IMR-90 (cell line): ENCODE measurements around the gene TMEM126B. TPM values are rescaled to one million over a fixed set of nuclear protein-coding genes. Genes with fewer than 3 reads are reported as not detected.

Experiments used
- ATAC-seq: fragments of 200-7000 bp; cut with Tn5 transposase; 2 replicates; pipeline ENCODE4 v1.9.1; 2020; ENCODE audit warnings: low read depth, mild to moderate bottlenecking, moderate library complexity
- BruUV-seq: library from RNA; stranded (reverse); fragments of 400-500 nt; replicated peaks from 2 replicates; lab custom pipeline; 2021; lab: Mats Ljungman, UMichigan
- CTCF ChIA-PET: fragments of 300-600 bp; formaldehyde crosslinking; extraction: SDS; loops from one replicate; lab custom pipeline; 2021; ENCODE audit warnings: antibody characterized with exemption; lab: Yijun Ruan, JAX
- POLR2A ChIA-PET: fragments of 300-600 bp; sonication (Branson Sonifier 250); formaldehyde crosslinking; loops from one replicate; lab custom pipeline; 2022; ENCODE audit warnings: antibody characterized with exemption; ENCODE audit not compliant: unreplicated experiment; lab: Charles Lee
- DNase-seq: peaks from one replicate; pipeline ENCODE4 v3.0.0; 2013
- H2AFZ ChIP-seq: replicated peaks from 2 replicates; pipeline ENCODE3; 2013; ENCODE audit warnings: low read length, mild to moderate bottlenecking; ENCODE audit not compliant: poor library complexity
- H2AK5ac ChIP-seq: 2 replicates; pipeline ENCODE4 v1.6.1; 2013; ENCODE audit warnings: low read depth, low read length, inconsistent platforms
- H2AK9ac ChIP-seq: replicated peaks from 2 replicates; pipeline ENCODE3; 2013; ENCODE audit warnings: mild to moderate bottlenecking, low read depth, low read length, moderate library complexity; ENCODE audit not compliant: poor library complexity
- H2BK120ac ChIP-seq: 2 replicates; pipeline ENCODE4 v1.6.1; 2013; ENCODE audit warnings: low read depth, low read length, inconsistent platforms
- H2BK15ac ChIP-seq: 3 replicates; pipeline ENCODE4 v1.6.1; 2013; ENCODE audit warnings: low read depth, low read length, inconsistent platforms
- H2BK20ac ChIP-seq: 2 replicates; pipeline ENCODE4 v1.6.1; 2013; ENCODE audit warnings: low read depth, mild to moderate bottlenecking, inconsistent platforms, low read length, moderate library complexity
- H2BK5ac ChIP-seq: 2 replicates; pipeline ENCODE4 v1.6.1; 2013; ENCODE audit warnings: mild to moderate bottlenecking, low read depth, low read length, inconsistent platforms; ENCODE audit not compliant: poor library complexity, severe bottlenecking
- H3K14ac ChIP-seq: replicated peaks from 2 replicates; pipeline ENCODE4 v1.6.1; 2013; ENCODE audit warnings: low read depth, low read length, inconsistent platforms
- H3K18ac ChIP-seq: 2 replicates; pipeline ENCODE4 v1.6.1; 2013; ENCODE audit warnings: low read depth, low read length, control low read depth
- H3K23ac ChIP-seq: 2 replicates; pipeline ENCODE4 v1.6.1; 2013; ENCODE audit warnings: low read depth, low read length, inconsistent platforms
- H3K27ac ChIP-seq: 2 replicates; pipeline ENCODE4 v1.5.1; 2013; ENCODE audit warnings: mild to moderate bottlenecking, control low read depth, low read length; ENCODE audit not compliant: insufficient read depth
- H3K27me3 ChIP-seq: 2 replicates; pipeline ENCODE4 v1.6.1; 2013; ENCODE audit warnings: low read length; ENCODE audit not compliant: control insufficient read depth, insufficient read depth
- H3K36me3 ChIP-seq: 2 replicates; pipeline ENCODE4 v1.6.1; 2013; ENCODE audit warnings: low read length, mixed read lengths; ENCODE audit not compliant: control insufficient read depth, insufficient read depth
- H3K4ac ChIP-seq: 2 replicates; pipeline ENCODE4 v1.6.1; 2013; ENCODE audit warnings: low read depth, low read length, inconsistent platforms
- H3K4me1 ChIP-seq: 2 replicates; pipeline ENCODE4 v1.6.1; 2013; ENCODE audit warnings: low read length, mixed read lengths; ENCODE audit not compliant: control insufficient read depth, insufficient read depth
- H3K4me2 ChIP-seq: 2 replicates; pipeline ENCODE4 v1.6.1; 2013; ENCODE audit warnings: low read depth, mild to moderate bottlenecking, control low read depth, low read length, moderate library complexity
- H3K4me3 ChIP-seq: 2 replicates; pipeline ENCODE4 v1.5.1; 2013; ENCODE audit warnings: low read depth, mild to moderate bottlenecking, control low read depth, low read length, moderate library complexity; ENCODE audit not compliant: insufficient read depth
- H3K56ac ChIP-seq: 2 replicates; pipeline ENCODE4 v1.6.1; 2013; ENCODE audit warnings: low read length, inconsistent platforms; ENCODE audit not compliant: insufficient read depth; ENCODE audit errors: extremely low read depth
- H3K79me1 ChIP-seq, 2 experiments: 2 replicates each; pipeline ENCODE4 v1.6.1; 2013; ENCODE audit warnings: low read length in 2 of 2, inconsistent platforms in 1 of 2, low read depth in 1 of 2
- H3K9ac ChIP-seq: 2 replicates; pipeline ENCODE4 v1.6.1; 2013; ENCODE audit warnings: low read depth, low read length, control low read depth
- H3K9me1 ChIP-seq: 2 replicates; pipeline ENCODE4 v1.6.1; 2013; ENCODE audit warnings: low read length, inconsistent platforms; ENCODE audit not compliant: insufficient read depth
- H3K9me3 ChIP-seq: 2 replicates; pipeline ENCODE4 v1.6.1; 2013; ENCODE audit warnings: low read length; ENCODE audit not compliant: control insufficient read depth, insufficient read depth
- H4K20me1 ChIP-seq: 2 replicates; pipeline ENCODE4 v1.6.1; 2013; ENCODE audit warnings: low read length, inconsistent platforms; ENCODE audit not compliant: insufficient read depth
- H4K5ac ChIP-seq: 2 replicates; pipeline ENCODE4 v1.6.1; 2013; ENCODE audit warnings: mild to moderate bottlenecking, low read depth, low read length, control low read depth
- H4K8ac ChIP-seq, 2 experiments: 2 replicates each; pipeline ENCODE4 v1.6.1; 2013; ENCODE audit warnings: low read depth in 2 of 2, low read length in 2 of 2, control low read depth in 1 of 2, inconsistent platforms in 1 of 2
- H4K91ac ChIP-seq: 2 replicates; pipeline ENCODE4 v1.6.1; 2013; ENCODE audit warnings: low read depth, low read length, inconsistent platforms; ENCODE audit not compliant: insufficient read depth
- FOS ChIP-seq: fragments of 150-350 bp; IDR thresholded peaks from 2 replicates; pipeline ENCODE4 v1.6.1; 2016; ENCODE audit warnings: low read depth, low read length
- MAZ ChIP-seq: IDR thresholded peaks from 2 replicates; pipeline ENCODE4 v1.6.1; 2012; ENCODE audit warnings: low read depth, mild to moderate bottlenecking, low read length, improper control_type of control experiment, moderate library complexity, borderline replicate concordance
- WGBS, 2 experiments: methylation state at CpG; one replicate each; pipeline versions ENCODE4 v1.1.5 to v1.1.7; 2013; ENCODE audit warnings: missing lambda C conversion rate in 2 of 2; ENCODE audit not compliant: insufficient read length in 1 of 2; ENCODE audit errors: extremely low coverage in 2 of 2; 5-methylcytosine and 5-hydroxymethylcytosine counted together
- dilution Hi-C: fragments of 300-500 bp; cut with HindIII; formaldehyde crosslinking; loops from one replicate; pipeline ENCODE4 v1.14.3; 2018; ENCODE audit warnings: low sequenced_read_pairs; ENCODE audit not compliant: unreplicated experiment
- in situ Hi-C: fragments of 300-500 bp; cut with MboI; formaldehyde crosslinking; loops from 3 replicates; pipeline ENCODE4 v1.14.3; 2019; ENCODE audit warnings: low sequenced_read_pairs, inconsistent platforms, mixed read lengths
- intact Hi-C: fragments of 100-400 bp; cut with micrococcal nuclease; formaldehyde crosslinking; loops from 2 replicates; pipeline ENCODE4 v1.10.0; 2022
- polyA plus RNA-seq, 3 experiments: library from polyadenylated mRNA; depleted of rRNA; stranded (reverse); fragments of >200 nt; gene quantifications; 2 replicates each; pipeline ENCODE4 v1.2.3, GENCODE V29; 2012; ENCODE audit warnings: low replicate concordance in 1 of 3
- total RNA-seq: library from RNA; depleted of rRNA; stranded (reverse); fragments of >200 nt; gene quantifications from 2 replicates; pipeline ENCODE4 v1.2.3, GENCODE V29; 2012

TMEM126B gene
- total and polyA plus RNA-seq, 2 of the 4 experiments (the other 2 are of a cell fraction) = 44.6 to 56.8 TPM

GRCh38 chr11:85673393-85673792 lies 45.0 kb downstream of the TMEM126B start:
- CTCF ChIA-PET = no interaction called here
- no peak overlapping the region for H3K4me3 ChIP-seq
- H2BK20ac ChIP-seq = no peak overlapping the region
- H3K18ac ChIP-seq = no peak overlapping the region
- no peak overlapping the region for H4K8ac ChIP-seq
- no peaks in the 10 kb centered on the region for H3K27me3 ChIP-seq
- TF ChIP-seq MAZ (no peak), FOS (0 out of 2 replicates have a peak, but pooled peaks have one; percentile 8)
- no peak overlapping the region for H3K9ac ChIP-seq
- H3K56ac ChIP-seq = no peak overlapping the region
- no peak overlapping the region for H2BK120ac ChIP-seq
- ATAC-seq = no peak
- H4K20me1 ChIP-seq = no peaks in the 10 kb centered on the region
- H2BK5ac ChIP-seq = no peak overlapping the region
- intact Hi-C loops = no loop called here
- no peak overlapping the region for H2AFZ ChIP-seq
- H2AK5ac ChIP-seq = no peak overlapping the region
- dilution Hi-C loops = no loop called here
- H4K91ac ChIP-seq = no peak overlapping the region
- no peaks in the 10 kb centered on the region for H3K4me1 ChIP-seq
- no peaks in the 10 kb centered on the region for H3K36me3 ChIP-seq
- no peak overlapping the region for H4K5ac ChIP-seq
- no peak overlapping the region for H2AK9ac ChIP-seq
- no peak overlapping the region for H3K4ac ChIP-seq
- H3K27ac ChIP-seq = no peak overlapping the region
- no TSS peak for BruUV-seq
- peak; percentile 23 for DNase-seq
- H3K9me1 ChIP-seq = no peaks in the 10 kb centered on the region
- no peak overlapping the region for H3K23ac ChIP-seq
- no peak overlapping the region for H2BK15ac ChIP-seq
- no peak overlapping the region for H3K14ac ChIP-seq
- no peaks in the 10 kb centered on the region for H3K9me3 ChIP-seq
- in situ Hi-C loops = no loop called here
- POLR2A ChIA-PET = no interaction called here
- no peaks in the 10 kb centered on the region for H3K79me1 ChIP-seq
- no peak overlapping the region for H3K4me2 ChIP-seq
- WGBS, 2 experiments = no CpG with 5 or more reads among the region's 3 CpGs
